K562 (cell line): ENCODE measurements around the gene EPB41L3. TPM values are rescaled to one million over a fixed set of nuclear protein-coding genes. Genes with fewer than 3 reads are reported as not detected.

Source experiments
- ATAC-seq: fragments of 200-7000 bp; cut with Tn5 transposase; 3 replicates; pipeline ENCODE4 v1.9.1; 2020; ENCODE audit warnings: moderate library complexity
- BruUV-seq: library from RNA; stranded (reverse); fragments of 400-500 nt; replicated peaks from 2 replicates; lab custom pipeline; 2021; lab: Mats Ljungman, UMichigan
- CTCF ChIA-PET: fragments of 300-600 bp; formaldehyde crosslinking; extraction: SDS; loops from one replicate; lab custom pipeline; 2021; ENCODE audit warnings: low intra/inter-chr PET ratio; lab: Yijun Ruan, JAX
- POLR2A ChIA-PET: fragments of 300-600, 350-650 bp; sonication (Branson Sonifier 250); formaldehyde crosslinking; extraction: SDS; loops from one replicate; lab custom pipeline; 2021; ENCODE audit warnings: antibody characterized with exemption, inconsistent platforms; lab: Yijun Ruan, JAX
- DNase-seq, 4 experiments: peaks; one replicate each; pipeline versions ENCODE4 v3.0.0 to v3.0.0-alpha.2; 2011 to 2018; ENCODE audit warnings: low spot score in 3 of 4, mixed read lengths in 3 of 4; ENCODE audit errors: extremely low read depth in 1 of 4
- FAIRE-seq: peaks from 2 replicates; lab custom pipeline; 2011; peaks lifted over from hg19 to GRCh38; lab: Jason Lieb, UNC
- H2AFZ ChIP-seq: 2 replicates; pipeline ENCODE4 v1.6.0; 2011; ENCODE audit warnings: low read depth, low read length, control low read depth, inconsistent platforms
- H3K27ac ChIP-seq: fragments of 200-600 bp; 3 replicates; pipeline ENCODE4 v1.8.0; 2011; ENCODE audit warnings: low read depth, mild to moderate bottlenecking, control low read depth, inconsistent platforms, low read length, moderate library complexity, mixed read lengths; ENCODE audit errors: extremely low read depth
- H3K27me3 ChIP-seq, 2 experiments: fragments of 300-600 bp in 1 of 2; 2 replicates in 1 of 2; 3 replicates in 1 of 2; pipeline versions ENCODE4 v1.6.0 to v1.8.0; 2011; ENCODE audit warnings: inconsistent platforms in 2 of 2, low read length in 2 of 2, mild to moderate bottlenecking in 1 of 2, mixed read lengths in 1 of 2, moderate library complexity in 1 of 2; ENCODE audit not compliant: control insufficient read depth in 2 of 2, insufficient read depth in 2 of 2
- H3K36me3 ChIP-seq: fragments of 300-600 bp; 3 replicates; pipeline ENCODE4 v1.8.0; 2011; ENCODE audit warnings: mild to moderate bottlenecking, low read length, inconsistent platforms; ENCODE audit not compliant: control insufficient read depth, insufficient read depth
- H3K4me1 ChIP-seq, 2 experiments: fragments of 200-600 bp in 1 of 2; replicated peaks in 1 of 2; 2 replicates in 1 of 2; 3 replicates in 1 of 2; pipeline versions ENCODE4 v1.5.1 to v1.8.0; 2011; ENCODE audit warnings: inconsistent platforms in 2 of 2, low read length in 2 of 2, mild to moderate bottlenecking in 1 of 2, mixed read lengths in 1 of 2, moderate library complexity in 1 of 2; ENCODE audit not compliant: control insufficient read depth in 2 of 2, insufficient read depth in 2 of 2
- H3K4me2 ChIP-seq: 2 replicates; pipeline ENCODE4 v1.6.1; 2011; ENCODE audit warnings: low read length, control low read depth, inconsistent platforms, mixed read lengths; ENCODE audit not compliant: insufficient read depth
- H3K4me3 ChIP-seq: fragments of 200-600 bp; sonication (generic), shearing (Covaris generic); 2 replicates; pipeline ENCODE4 v1.5.1; 2016; ENCODE audit warnings: control low read depth, inconsistent platforms
- H3K79me2 ChIP-seq: fragments of 200-600 bp; 3 replicates; pipeline ENCODE4 v1.8.0; 2011; ENCODE audit warnings: low read length, inconsistent platforms; ENCODE audit not compliant: control insufficient read depth, insufficient read depth
- H3K9ac ChIP-seq, 2 experiments: 2 replicates each; pipeline versions ENCODE4 v1.6.0 to v1.6.1; 2011; ENCODE audit warnings: low read depth in 2 of 2, low read length in 2 of 2, control low read depth in 1 of 2, inconsistent platforms in 1 of 2, mild to moderate bottlenecking in 1 of 2, mixed read lengths in 1 of 2; ENCODE audit not compliant: insufficient read depth in 1 of 2
- H3K9me1 ChIP-seq: one replicate; pipeline ENCODE4 v1.6.0; 2011; ENCODE audit warnings: inconsistent platforms, mild to moderate bottlenecking, low read length, moderate library complexity; ENCODE audit not compliant: control insufficient read depth, insufficient read depth
- H3K9me3 ChIP-seq: replicated peaks from 2 replicates; pipeline ENCODE4 v1.5.1; 2011; ENCODE audit warnings: low read depth, low read length, inconsistent platforms; ENCODE audit not compliant: control insufficient read depth, insufficient read depth
- H4K20me1 ChIP-seq: replicated peaks from 2 replicates; pipeline ENCODE4 v1.6.1; 2011; ENCODE audit warnings: low read length, inconsistent platforms, mixed read lengths; ENCODE audit not compliant: control insufficient read depth, insufficient read depth
- E4F1 ChIP-seq: fragments of 250-450 bp; sonication (Bioruptor Pico); IDR thresholded peaks from 2 replicates; pipeline ENCODE4 v1.5.0; 2021; ENCODE audit warnings: mild to moderate bottlenecking, borderline replicate concordance
- NCOA2 ChIP-seq, 2 experiments: fragments of 450-650 bp; IDR thresholded peaks; 2 replicates each; pipeline ENCODE4 v1.6.1; 2018; ENCODE audit warnings: mild to moderate bottlenecking in 2 of 2, moderate library complexity in 1 of 2; ENCODE audit not compliant: partially characterized antibody in 2 of 2
- ZKSCAN1 ChIP-seq: fragments of 150-350 bp; IDR thresholded peaks from 2 replicates; pipeline ENCODE4 v1.6.1; 2016; ENCODE audit warnings: low read depth, low read length
- ZKSCAN3 ChIP-seq: fragments of 250-450 bp; sonication (Bioruptor Pico); IDR thresholded peaks from 2 replicates; pipeline ENCODE4 v1.4.0; 2020
- ZNF23 ChIP-seq: fragments of 250-450 bp; sonication (Bioruptor Pico); IDR thresholded peaks from 2 replicates; pipeline ENCODE4 v1.4.0; 2020; ENCODE audit warnings: mild to moderate bottlenecking
- WGBS: fragments of 100-300 bp; shearing (Covaris generic); methylation state at CpG from one replicate; pipeline ENCODE4 v1.1.6; 2016; ENCODE audit warnings: low coverage, mixed read lengths; ENCODE audit not compliant: insufficient coverage; ENCODE audit errors: missing lambda C conversion rate; 5-methylcytosine and 5-hydroxymethylcytosine counted together
- in situ Hi-C: fragments of 300-500 bp; cut with MboI; formaldehyde crosslinking; loops from 4 replicates; pipeline ENCODE4 v1.15.0; 2018; ENCODE audit warnings: inconsistent platforms, mixed read lengths
- intact Hi-C: fragments of 100-400 bp; cut with micrococcal nuclease; formaldehyde crosslinking; loops from 2 replicates; pipeline ENCODE4 v1.14.2; 2022
- polyA plus RNA-seq, 8 experiments: library from polyadenylated mRNA; depleted of rRNA in 4 of 8; stranded (reverse) in 5 of 8; unstranded in 3 of 8; fragments of >200 nt; fragmentation: Nextera tagmentation in 2 of 8; fragmentation: Illumina TruSeq in 1 of 8; extraction: Ambion mirVana in 2 of 8; extraction: Trizol in 1 of 8; gene quantifications; 2 replicates each; pipeline versions ENCODE4 v1.2.1 to v1.2.3, GENCODE V29; 2011 to 2014; ENCODE audit warnings: inconsistent platforms in 1 of 8, missing spikeins in 1 of 8
- total RNA-seq, 7 experiments: library from RNA; depleted of rRNA in 6 of 7; stranded (reverse); fragments of >200 nt in 6 of 7; fragmentation: Illumina TruSeq in 2 of 7; extraction: Trizol in 2 of 7; gene quantifications; 2 replicates each; pipeline versions ENCODE4 v1.2.1 to v1.2.3, GENCODE V29; 2011 to 2021; ENCODE audit warnings: low replicate concordance in 1 of 7

EPB41L3 gene
- total and polyA plus RNA-seq, 9 of the 15 experiments (the other 6 are each of a cell fraction or from before 2014, with no cell fraction given): 0.44 to 0.49 TPM; not detected in 7

DNA sequence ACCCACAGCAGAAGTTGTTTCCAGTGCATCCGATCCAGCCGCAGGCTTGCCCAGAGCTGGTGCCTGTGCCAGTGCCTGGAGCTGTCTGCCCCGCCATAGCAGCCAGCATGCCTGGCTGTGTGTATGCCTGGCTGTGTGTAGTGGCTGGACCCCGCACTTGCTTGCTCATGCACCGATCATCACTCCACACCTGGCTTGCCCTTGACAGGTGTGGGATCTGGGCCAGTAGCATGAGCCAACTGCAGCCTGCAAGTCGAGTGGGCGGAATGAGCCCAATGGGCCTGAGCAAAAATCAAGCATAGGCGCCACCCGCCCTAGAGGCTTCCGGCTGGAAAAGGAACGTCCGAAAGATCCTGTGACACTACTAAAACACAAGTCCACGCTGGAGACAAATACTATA is 74.5 kb downstream of the EPB41L3 start:
- DNase-seq (no peak), ATAC-seq (no peak), FAIRE-seq (no peak)
- Histone ChIP-seq H3K27ac (no peak overlapping the region), H3K4me1 (no peaks in the 10 kb centered on the region), H3K27me3 (no peaks in the 10 kb centered on the region), H3K36me3 (no peaks in the 10 kb centered on the region), H3K79me2 (no peaks in the 10 kb centered on the region), H3K4me3 (no peak overlapping the region), H4K20me1 (no peaks in the 10 kb centered on the region), H3K9me3 (no peaks in the 10 kb centered on the region), H3K9me1 (no peaks in the 10 kb centered on the region), H2AFZ (no peak overlapping the region), H3K9ac (no peak overlapping the region; a peak in 1 of 4 replicates), H3K4me2 (no peak overlapping the region)
- no TSS peak for BruUV-seq
- in situ Hi-C loops: no loop called here
- POLR2A ChIA-PET: no interaction called here
- intact Hi-C loops: no loop called here
- TF ChIP-seq ZKSCAN3 (no peak), ZNF23 (CRISPR knock-in tag) (no peak), ZKSCAN1 (no peak), E4F1 (CRISPR knock-in tag) (no peak), NCOA2 (IDR thresholded peaks at IDR 0.05; ENCODE audit: partially characterized antibody in 2 of 2) (no peak)
- WGBS: 8% methylated on average over 13 of the region's 13 CpGs
- CTCF ChIA-PET: no interaction called here
